ENCODE measurements around the gene GHITM. TPM values are rescaled to one million over a fixed set of nuclear protein-coding genes. Genes with fewer than 3 reads are reported as not detected.

GHITM gene
- total RNA-seq, 1 donor from 2014 or later, result 118 TPM

DNA sequence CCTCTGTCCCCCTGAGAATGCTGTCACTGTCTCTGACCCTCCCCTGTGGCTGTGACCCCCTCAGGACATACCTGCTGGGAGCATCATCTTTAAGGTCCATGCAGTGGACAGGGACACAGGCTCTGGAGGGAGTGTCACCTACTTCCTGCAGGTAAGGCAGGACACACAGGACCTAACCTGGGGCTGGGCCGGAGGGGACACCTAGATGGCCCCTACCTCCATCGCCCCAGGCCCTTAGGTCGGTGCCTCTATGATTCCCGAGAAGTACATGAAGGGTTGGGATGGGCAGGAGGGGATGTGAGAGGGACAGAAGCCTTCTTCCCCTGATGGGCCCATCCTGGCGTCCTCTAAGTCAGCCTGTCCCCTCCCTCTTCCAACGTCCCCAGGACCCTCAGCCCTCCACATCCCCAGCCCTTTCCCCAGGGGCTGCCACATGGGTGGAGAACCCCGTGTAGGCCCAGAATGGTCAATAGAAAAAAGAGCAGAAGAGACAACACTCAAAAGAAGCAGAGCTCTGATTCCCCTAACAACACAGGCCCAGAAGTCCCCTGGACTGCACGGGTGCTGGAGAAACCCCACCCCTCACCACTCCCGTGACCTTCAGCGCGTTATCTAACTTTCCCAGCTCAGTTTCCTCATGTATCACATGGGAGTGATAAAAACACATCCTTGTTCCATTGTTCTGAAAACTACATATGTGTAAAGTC lies 61.4 kb downstream of the GHITM start:
- DNase-seq (ENCODE audit: low spot score), result no peak

DNA sequence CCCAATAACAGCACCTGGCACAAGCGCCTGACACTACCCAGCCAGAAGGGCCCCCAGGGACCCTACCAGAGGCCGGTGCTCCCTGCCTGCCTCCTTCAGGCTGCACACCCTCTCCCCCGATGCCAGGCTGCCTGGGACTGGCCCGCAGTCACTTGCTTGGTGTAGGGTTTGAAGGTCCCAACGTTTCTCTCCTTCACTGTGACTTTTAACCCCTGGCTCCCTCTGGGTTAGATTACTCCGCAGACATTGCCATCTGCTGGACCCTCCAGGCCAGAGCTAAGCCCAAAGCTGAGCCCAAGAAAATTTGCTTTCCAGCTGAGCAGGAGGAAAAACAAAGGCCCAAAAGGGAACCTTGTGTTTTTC lies 61.9 kb downstream of the GHITM start:
- no peak for DNase-seq (ENCODE audit: low spot score)

DNA sequence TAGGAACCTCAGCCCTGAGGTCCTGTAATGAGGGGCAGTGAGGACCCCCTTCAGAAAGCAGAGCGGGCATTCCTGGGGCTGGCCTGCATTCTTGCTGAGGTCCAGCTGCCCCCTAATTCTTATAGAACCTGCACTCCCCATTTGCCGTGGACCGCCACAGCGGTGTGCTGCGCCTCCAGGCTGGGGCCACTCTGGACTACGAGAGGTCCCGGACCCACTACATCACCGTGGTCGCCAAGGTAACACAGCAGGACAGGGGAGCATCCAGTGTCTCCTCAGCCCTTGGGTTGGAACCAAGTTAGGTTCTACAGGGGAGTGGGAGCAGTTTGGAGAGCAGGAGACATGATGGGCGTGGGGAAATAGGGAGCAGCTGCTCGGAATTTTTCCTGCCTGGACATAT lies 62.4 kb downstream of the GHITM start:
- DNase-seq (ENCODE audit: low spot score), result no peak

DNA sequence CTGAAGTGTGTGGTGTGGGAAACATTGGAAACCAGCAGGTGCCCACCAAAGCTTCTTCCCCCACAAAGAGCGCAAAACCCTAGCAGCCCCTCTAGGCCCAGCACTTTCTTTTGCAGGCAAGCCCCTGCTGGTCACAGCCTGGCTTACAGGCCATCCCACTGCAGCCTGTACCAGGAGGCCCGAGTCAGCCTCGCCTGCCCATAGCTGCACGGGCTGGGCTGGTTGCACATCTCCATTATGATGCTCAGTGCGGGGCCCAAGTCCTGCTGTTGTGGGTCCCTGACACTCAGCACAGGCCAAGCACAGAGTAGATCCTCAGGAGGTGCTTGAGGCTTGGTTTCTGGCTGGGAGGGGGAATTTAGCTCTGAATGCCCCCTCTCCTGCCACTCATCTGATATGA lies 63.0 kb downstream of the GHITM start:
- no peak for DNase-seq (ENCODE audit: low spot score)

Other genes starting within 250 kb of the GHITM start
- gene GPR15LG, start 34.3 kb downstream of the GHITM start, total RNA-seq (ENCODE audit: insufficient read depth, low replicate concordance), result 5.1 TPM
- 1.2 TPM for gene CDHR1, start 55.0 kb downstream of the GHITM start, total RNA-seq (ENCODE audit: insufficient read depth, low replicate concordance)
- 1.7 TPM for gene LRIT2, start 86.0 kb downstream of the GHITM start, total RNA-seq (ENCODE audit: insufficient read depth, low replicate concordance)
- 3.6 TPM for gene LRIT1, start 102.0 kb downstream of the GHITM start, total RNA-seq (ENCODE audit: insufficient read depth, low replicate concordance)
- 2.2 TPM for gene RGR, start 105.5 kb downstream of the GHITM start, total RNA-seq (ENCODE audit: insufficient read depth, low replicate concordance)
- 27.2 TPM for gene CCSER2, start 189.1 kb downstream of the GHITM start, total RNA-seq (ENCODE audit: insufficient read depth, low replicate concordance)